Measurements from ENCODE around the gene ANKRD44.

The ANKRD44 gene

GRCh38 chr2:197089655-197090054 lies 220.9 kb downstream of the ANKRD44 start:
- Histone ChIP-seq H3K18ac (ENCODE audit: low read depth in 1 of 2, low read length in 2 of 2) (peak overlapping the region; percentile 5 to 8), H4K91ac (ENCODE audit: low read length) (no peak overlapping the region), H3K27ac (ENCODE audit: low read length, poor library complexity, severe bottlenecking) (no peak overlapping the region), H3K36me3 (ENCODE audit: control insufficient read depth in 1 of 2, insufficient read depth in 2 of 2, low read depth in 1 of 2, low read length in 2 of 2) (peaks cover 0 to 4% of the 10 kb centered on the region in 2 experiments), H3K79me1 (replicated peaks; ENCODE audit: low read length, poor library complexity, severe bottlenecking) (no peaks in the 10 kb centered on the region), H2AFZ (ENCODE audit: low read depth, low read length) (no peak overlapping the region), H3K14ac (ENCODE audit: low read length in 2 of 2) (no peak overlapping the region), H3K4me3 (ENCODE audit: insufficient read depth in 1 of 2, low read depth in 1 of 2, low read length in 2 of 2) (no peak overlapping the region), H2AK5ac (ENCODE audit: low read length, severe bottlenecking) (no peak overlapping the region), H4K8ac (ENCODE audit: low read length) (no peak overlapping the region), H3K9me3 (ENCODE audit: control insufficient read depth, low read length) (no peaks in the 10 kb centered on the region), H3K9ac (ENCODE audit: low read length) (no peak overlapping the region), H3K4me2 (ENCODE audit: low read length, poor library complexity, severe bottlenecking) (no peak overlapping the region), H2BK120ac (ENCODE audit: low read depth, low read length) (no peak overlapping the region), H2BK5ac (ENCODE audit: low read depth, low read length, poor library complexity, severe bottlenecking) (no peak overlapping the region), H2BK15ac (ENCODE audit: low read depth, poor library complexity, severe bottlenecking) (no peak overlapping the region), H3K23ac (ENCODE audit: low read length in 2 of 2) (no peak overlapping the region), H2BK12ac (ENCODE audit: low read length in 2 of 2) (peak overlapping the region in 1 of 2 experiments; percentile 24), H3K4ac (ENCODE audit: low read depth in 1 of 2, low read length in 2 of 2) (no peak overlapping the region), H3K27me3 (ENCODE audit: control insufficient read depth in 1 of 2, insufficient read depth in 1 of 2, low read length in 2 of 2) (no peaks in the 10 kb centered on the region), H3K4me1 (ENCODE audit: control insufficient read depth, insufficient read depth, low read depth, low read length) (peaks cover 2% of the 10 kb centered on the region)
- 91% methylated on average over 2 of the region's 2 CpGs for WGBS
- no peak for DNase-seq

GRCh38 chr2:197088694-197089093 lies 221.9 kb downstream of the ANKRD44 start:
- no peak overlapping the region for H2BK120ac ChIP-seq (ENCODE audit: low read depth, low read length)
- peaks cover 2% of the 10 kb centered on the region for H3K4me1 ChIP-seq (ENCODE audit: control insufficient read depth, insufficient read depth, low read depth, low read length)
- peak overlapping the region; percentile 70 for H3K9ac ChIP-seq (ENCODE audit: low read length)
- no peak overlapping the region for H4K8ac ChIP-seq (ENCODE audit: low read length)
- peaks cover 0 to 4% of the 10 kb centered on the region in 2 experiments for H3K36me3 ChIP-seq (ENCODE audit: control insufficient read depth in 1 of 2, insufficient read depth in 2 of 2, low read depth in 1 of 2, low read length in 2 of 2)
- H2AFZ ChIP-seq (ENCODE audit: low read depth, low read length) = no peak overlapping the region
- DNase-seq = peak; percentile 78
- H3K14ac ChIP-seq (ENCODE audit: low read length in 2 of 2) = no peak overlapping the region
- WGBS = 68% methylated on average over 5 of the region's 5 CpGs
- no peak overlapping the region for H4K91ac ChIP-seq (ENCODE audit: low read length)
- no peak overlapping the region for H3K4me3 ChIP-seq (ENCODE audit: insufficient read depth in 1 of 2, low read depth in 1 of 2, low read length in 2 of 2)
- H3K4me2 ChIP-seq (ENCODE audit: low read length, poor library complexity, severe bottlenecking) = no peak overlapping the region
- no peak overlapping the region for H3K27ac ChIP-seq (ENCODE audit: low read length, poor library complexity, severe bottlenecking)
- H2BK5ac ChIP-seq (ENCODE audit: low read depth, low read length, poor library complexity, severe bottlenecking) = no peak overlapping the region
- H3K23ac ChIP-seq (ENCODE audit: low read length in 2 of 2) = no peak overlapping the region
- no peak overlapping the region for H3K18ac ChIP-seq (ENCODE audit: low read depth in 1 of 2, low read length in 2 of 2)
- no peaks in the 10 kb centered on the region for H3K79me1 ChIP-seq (replicated peaks; ENCODE audit: low read length, poor library complexity, severe bottlenecking)
- no peaks in the 10 kb centered on the region for H3K27me3 ChIP-seq (ENCODE audit: control insufficient read depth in 1 of 2, insufficient read depth in 1 of 2, low read length in 2 of 2)
- H3K9me3 ChIP-seq (ENCODE audit: control insufficient read depth, low read length) = no peaks in the 10 kb centered on the region
- H3K4ac ChIP-seq (ENCODE audit: low read depth in 1 of 2, low read length in 2 of 2) = no peak overlapping the region
- no peak overlapping the region for H2BK15ac ChIP-seq (ENCODE audit: low read depth, poor library complexity, severe bottlenecking)
- H2AK5ac ChIP-seq (ENCODE audit: low read length, severe bottlenecking) = no peak overlapping the region
- H2BK12ac ChIP-seq (ENCODE audit: low read length in 2 of 2) = no peak overlapping the region

- Histone ChIP-seq H3K79me1 (replicated peaks; ENCODE audit: low read length, poor library complexity, severe bottlenecking) (no peaks in the 10 kb centered on the region), H3K27me3 (ENCODE audit: control insufficient read depth in 1 of 2, insufficient read depth in 1 of 2, low read length in 2 of 2) (no peaks in the 10 kb centered on the region), H2BK12ac (ENCODE audit: low read length in 2 of 2) (no peak overlapping the region), H3K4me3 (ENCODE audit: insufficient read depth in 1 of 2, low read depth in 1 of 2, low read length in 2 of 2) (no peak overlapping the region), H3K9me3 (ENCODE audit: control insufficient read depth, low read length) (no peaks in the 10 kb centered on the region), H4K8ac (ENCODE audit: low read length) (no peak overlapping the region), H3K36me3 (ENCODE audit: control insufficient read depth in 1 of 2, insufficient read depth in 2 of 2, low read depth in 1 of 2, low read length in 2 of 2) (peaks cover 0 to 4% of the 10 kb centered on the region in 2 experiments), H2BK120ac (ENCODE audit: low read depth, low read length) (no peak overlapping the region), H3K18ac (ENCODE audit: low read depth in 1 of 2, low read length in 2 of 2) (no peak overlapping the region), H3K27ac (ENCODE audit: low read length, poor library complexity, severe bottlenecking) (no peak overlapping the region), H3K14ac (ENCODE audit: low read length in 2 of 2) (no peak overlapping the region), H3K9ac (ENCODE audit: low read length) (no peak overlapping the region), H3K23ac (ENCODE audit: low read length in 2 of 2) (no peak overlapping the region), H2AFZ (ENCODE audit: low read depth, low read length) (no peak overlapping the region), H3K4me2 (ENCODE audit: low read length, poor library complexity, severe bottlenecking) (no peak overlapping the region), H3K4me1 (ENCODE audit: control insufficient read depth, insufficient read depth, low read depth, low read length) (peaks cover 2% of the 10 kb centered on the region), H2BK15ac (ENCODE audit: low read depth, poor library complexity, severe bottlenecking) (no peak overlapping the region), H2AK5ac (ENCODE audit: low read length, severe bottlenecking) (no peak overlapping the region), H4K91ac (ENCODE audit: low read length) (no peak overlapping the region), H3K4ac (ENCODE audit: low read depth in 1 of 2, low read length in 2 of 2) (no peak overlapping the region), H2BK5ac (ENCODE audit: low read depth, low read length, poor library complexity, severe bottlenecking) (no peak overlapping the region)
- 86% methylated on average over 3 of the region's 4 CpGs for whole genome bisulfite sequencing
- DNase-seq = no peak
These were observed 224.1 kb downstream of the ANKRD44 start for GRCh38 chr2:197086500-197086899.

GRCh38 chr2:197085665-197086064 lies 224.9 kb downstream of the ANKRD44 start:
- Histone ChIP-seq H3K4me1 (ENCODE audit: control insufficient read depth, insufficient read depth, low read depth, low read length) (no peaks in the 10 kb centered on the region), H3K4me3 (ENCODE audit: insufficient read depth in 1 of 2, low read depth in 1 of 2, low read length in 2 of 2) (no peak overlapping the region), H2AFZ (ENCODE audit: low read depth, low read length) (no peak overlapping the region), H3K4ac (ENCODE audit: low read depth in 1 of 2, low read length in 2 of 2) (no peak overlapping the region), H3K23ac (ENCODE audit: low read length in 2 of 2) (no peak overlapping the region), H3K36me3 (ENCODE audit: control insufficient read depth in 1 of 2, insufficient read depth in 2 of 2, low read depth in 1 of 2, low read length in 2 of 2) (no peaks in the 10 kb centered on the region), H2BK5ac (ENCODE audit: low read depth, low read length, poor library complexity, severe bottlenecking) (no peak overlapping the region), H3K4me2 (ENCODE audit: low read length, poor library complexity, severe bottlenecking) (no peak overlapping the region), H2BK15ac (ENCODE audit: low read depth, poor library complexity, severe bottlenecking) (no peak overlapping the region), H3K18ac (ENCODE audit: low read depth in 1 of 2, low read length in 2 of 2) (no peak overlapping the region), H3K27me3 (ENCODE audit: control insufficient read depth in 1 of 2, insufficient read depth in 1 of 2, low read length in 2 of 2) (no peaks in the 10 kb centered on the region), H3K14ac (ENCODE audit: low read length in 2 of 2) (no peak overlapping the region), H4K91ac (ENCODE audit: low read length) (no peak overlapping the region), H3K27ac (ENCODE audit: low read length, poor library complexity, severe bottlenecking) (no peak overlapping the region), H4K8ac (ENCODE audit: low read length) (no peak overlapping the region), H3K9ac (ENCODE audit: low read length) (no peak overlapping the region), H3K9me3 (ENCODE audit: control insufficient read depth, low read length) (no peaks in the 10 kb centered on the region), H2BK12ac (ENCODE audit: low read length in 2 of 2) (no peak overlapping the region), H3K79me1 (replicated peaks; ENCODE audit: low read length, poor library complexity, severe bottlenecking) (no peaks in the 10 kb centered on the region), H2AK5ac (ENCODE audit: low read length, severe bottlenecking) (no peak overlapping the region), H2BK120ac (ENCODE audit: low read depth, low read length) (no peak overlapping the region)
- DNase-seq = no peak
- 92% methylated on average over 5 of the region's 5 CpGs for WGBS
